HEK293T (cell line): ENCODE measurements around the gene CTPS2.
"Not testable (repeated sequence)": the region's sequence is repeated elsewhere in the genome, so short reads cannot be mapped to it uniquely, and the experiment has no call there.

Experiments
- ARNT ChIP-seq: fragments of 450-650 bp; IDR thresholded peaks from 2 replicates; pipeline ENCODE4 v1.6.1; 2017; ENCODE audit warnings: mild to moderate bottlenecking
- BHLHE40 ChIP-seq: fragments of 450-650 bp; IDR thresholded peaks from 2 replicates; pipeline ENCODE4 v1.6.1; 2016; ENCODE audit warnings: mild to moderate bottlenecking, moderate library complexity, borderline replicate concordance
- ELF4 ChIP-seq: fragments of 450-650 bp; IDR thresholded peaks from 2 replicates; pipeline ENCODE4 v1.6.1; 2017; ENCODE audit warnings: antibody characterized with exemption
- FOXM1 ChIP-seq: fragments of 450-650 bp; IDR thresholded peaks from 2 replicates; pipeline ENCODE4 v1.6.1; 2017; ENCODE audit warnings: mild to moderate bottlenecking, borderline replicate concordance
- SP1 ChIP-seq: fragments of 450-650 bp; IDR thresholded peaks from 2 replicates; pipeline ENCODE4 v1.6.1; 2017
- TARDBP ChIP-seq: fragments of 450-650 bp; IDR thresholded peaks from 2 replicates; pipeline ENCODE4 v1.6.1; 2016

- TF ChIP-seq ARNT, TARDBP, SP1, FOXM1, BHLHE40, ELF4: not testable (repeated sequence)
Measured at GRCh38 chrX:16726347-16726988, 14.0 kb upstream of the CTPS2 start.
